GM23338 (cell line): ENCODE measurements around the gene SCGB1D4. TPM values are rescaled to one million over a fixed set of nuclear protein-coding genes. Genes with fewer than 3 reads are reported as not detected.

Experiments used
- ATAC-seq: fragments of 200-7000 bp; cut with Tn5 transposase; 3 replicates; pipeline ENCODE4 v1.9.1; 2020
- DNase-seq: peaks from one replicate; pipeline ENCODE4 v3.0.0-alpha.2; 2015; ENCODE audit warnings: low spot score
- H2AFZ ChIP-seq: fragments of 200-600 bp; sonication (generic); 2 replicates; pipeline ENCODE4 v1.8.0; 2016; ENCODE audit warnings: antibody characterized with exemption, mild to moderate bottlenecking, moderate library complexity
- H3F3A ChIP-seq: fragments of 200-600 bp; sonication (generic); replicated peaks from 2 replicates; pipeline ENCODE4 v1.8.0; 2017; ENCODE audit warnings: antibody characterized with exemption, mixed run types, low read depth
- H3K27ac ChIP-seq: fragments of 200-600 bp; sonication (generic); 2 replicates; pipeline ENCODE4 v1.6.1; 2016; ENCODE audit warnings: low read depth
- H3K27me3 ChIP-seq: fragments of 200-600 bp; sonication (generic); 2 replicates; pipeline ENCODE4 v1.8.0; 2016; ENCODE audit warnings: mild to moderate bottlenecking, mixed run types, moderate library complexity; ENCODE audit not compliant: insufficient read depth
- H3K36me3 ChIP-seq: fragments of 200-600 bp; sonication (generic); 2 replicates; pipeline ENCODE4 v1.8.0; 2016; ENCODE audit warnings: mild to moderate bottlenecking; ENCODE audit not compliant: insufficient read depth
- H3K4me1 ChIP-seq: fragments of 200-600 bp; sonication (generic); 2 replicates; pipeline ENCODE4 v1.8.0; 2016; ENCODE audit warnings: mild to moderate bottlenecking, moderate library complexity; ENCODE audit not compliant: insufficient read depth
- H3K4me2 ChIP-seq: fragments of 200-600 bp; sonication (generic); 2 replicates; pipeline ENCODE4 v1.7.1; 2017; ENCODE audit warnings: mixed run types
- H3K4me3 ChIP-seq: fragments of 200-600 bp; sonication (generic); 2 replicates; pipeline ENCODE4 v1.6.1; 2016; ENCODE audit warnings: mixed run types
- H3K79me2 ChIP-seq: fragments of 200-600 bp; sonication (generic); replicated peaks from 2 replicates; pipeline ENCODE4 v1.8.0; 2017; ENCODE audit warnings: mild to moderate bottlenecking; ENCODE audit not compliant: insufficient read depth
- H3K9me2 ChIP-seq: fragments of 200-600 bp; sonication (generic); 2 replicates; pipeline ENCODE4 v1.8.0; 2017; ENCODE audit not compliant: insufficient read depth
- H4K20me1 ChIP-seq: fragments of 200-600 bp; sonication (generic); replicated peaks from 2 replicates; pipeline ENCODE4 v1.8.0; 2017; ENCODE audit warnings: mild to moderate bottlenecking; ENCODE audit not compliant: insufficient read depth
- H3K27ac Mint-ChIP-seq: 2 replicates; pipeline ENCODE4 v1.8.0; 2020; ENCODE audit warnings: inconsistent platforms, mild to moderate bottlenecking, moderate library complexity, mixed read lengths
- H3K27me3 Mint-ChIP-seq: 3 replicates; pipeline ENCODE4 v1.8.0; 2022; ENCODE audit warnings: low read depth, mild to moderate bottlenecking, moderate library complexity, mixed read lengths, inconsistent platforms; ENCODE audit not compliant: insufficient read depth, poor library complexity
- H3K36me3 Mint-ChIP-seq: 3 replicates; pipeline ENCODE4 v1.8.0; 2021; ENCODE audit warnings: low read depth, mild to moderate bottlenecking, inconsistent platforms, moderate library complexity, mixed read lengths
- H3K4me1 Mint-ChIP-seq: 3 replicates; pipeline ENCODE4 v1.8.0; 2020; ENCODE audit warnings: mild to moderate bottlenecking, inconsistent platforms, mixed read lengths
- H3K4me3 Mint-ChIP-seq: 3 replicates; pipeline ENCODE4 v1.8.0; 2021; ENCODE audit warnings: moderate library complexity, mild to moderate bottlenecking, inconsistent platforms, mixed read lengths
- H3K9me3 Mint-ChIP-seq: 3 replicates; pipeline ENCODE4 v1.8.0; 2020; ENCODE audit warnings: moderate library complexity, mild to moderate bottlenecking, inconsistent platforms, mixed read lengths
- CREB1 ChIP-seq: fragments of 250-450 bp; sonication (Bioruptor Pico); IDR thresholded peaks from 2 replicates; pipeline ENCODE4 v1.5.0; 2020; ENCODE audit warnings: low read depth, mild to moderate bottlenecking, moderate library complexity
- EZH2 ChIP-seq: fragments of 200-600 bp; sonication (generic); IDR thresholded peaks from one replicate; pipeline ENCODE4 v1.8.0; 2017; ENCODE audit warnings: antibody characterized with exemption, mild to moderate bottlenecking, low read depth; ENCODE audit not compliant: unreplicated experiment
- polyA plus RNA-seq: library from polyadenylated mRNA; unstranded; fragments of >200 nt; fragmentation: Nextera tagmentation; extraction: Ambion mirVana; gene quantifications from 2 replicates; pipeline ENCODE4 v1.2.1, GENCODE V29; 2016
- total RNA-seq: library from RNA; depleted of rRNA; stranded (reverse); fragments of >200 nt; shearing (Covaris generic); gene quantifications from 2 replicates; pipeline ENCODE4 v1.2.3, GENCODE V29; 2014
- TF ChIP-seq, protein P1 (sequence below): IDR thresholded peaks from 2 replicates; pipeline ENCODE4 v1.6.1; 2016; ENCODE audit warnings: antibody characterized with exemption
- TF ChIP-seq, protein P2 (sequence below), 2 experiments: fragments of 200-600 bp in 1 of 2; sonication (generic) in 1 of 2; conservative IDR thresholded peaks; 2 replicates each; pipeline versions ENCODE4 v1.5.1 to v1.6.1; 2016 to 2017; ENCODE audit warnings: antibody characterized with exemption in 2 of 2, low read depth in 2 of 2, mild to moderate bottlenecking in 2 of 2, moderate library complexity in 1 of 2
- TF ChIP-seq, protein P3 (sequence below): fragments of 250-450 bp; sonication (Bioruptor Pico); IDR thresholded peaks from 2 replicates; pipeline ENCODE4 v1.5.0; 2020; ENCODE audit warnings: mild to moderate bottlenecking, moderate library complexity

SCGB1D4 gene
- total and polyA plus RNA-seq, 2 experiments from 2014 or later, result not detected

DNA sequence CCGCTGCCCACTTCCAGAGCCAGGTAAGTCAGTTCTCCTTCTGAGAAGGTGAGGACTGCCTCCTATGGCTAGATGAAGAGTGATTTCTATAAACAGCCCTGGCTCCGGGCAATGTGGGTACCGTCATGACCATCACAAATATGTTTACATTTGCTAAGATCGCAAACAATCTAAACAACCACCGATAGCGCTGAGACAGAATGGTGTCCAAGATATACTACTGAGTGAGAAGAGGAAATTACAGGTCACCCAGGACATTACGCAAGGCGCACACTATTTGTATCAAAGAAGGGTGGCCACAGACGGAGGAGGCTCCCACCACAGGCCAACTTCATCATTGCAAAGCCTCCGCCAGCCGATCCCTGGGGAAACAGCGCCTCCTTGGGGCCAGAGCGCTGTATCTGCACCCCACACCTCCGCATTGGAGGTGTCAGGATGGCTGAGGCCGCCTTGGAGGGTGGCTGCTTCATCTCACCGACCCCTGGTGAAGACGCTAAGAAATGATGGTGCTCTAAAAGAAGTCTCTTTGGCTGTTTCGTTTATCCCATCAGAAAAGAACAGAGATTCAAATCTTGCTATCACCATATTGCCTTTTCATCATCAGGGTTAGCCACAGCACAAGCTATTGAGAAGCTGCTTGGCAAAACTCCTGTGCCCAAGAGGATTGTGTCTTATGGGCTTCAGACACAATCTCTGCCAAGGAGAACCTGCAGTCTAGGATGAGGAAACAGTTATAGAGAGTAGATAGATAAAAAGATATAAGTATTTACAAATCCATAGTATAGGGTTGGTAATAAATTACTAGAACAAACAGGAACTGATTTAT lies 26.1 kb upstream of the SCGB1D4 start:
- Mint-ChIP-seq H3K27me3 (no peaks in the 10 kb centered on the region), H3K4me3 (peak overlapping the region; percentile 13; the same call in 1 of the 3 replicates)
- H2AFZ ChIP-seq, result peak overlapping the region; percentile 84; the same call in 1 of the 2 replicates

More for the DNA sequence above, 26.1 kb upstream of the SCGB1D4 start:
- H3K4me3 ChIP-seq, result no peak overlapping the region
- no peaks in the 10 kb centered on the region for H3K9me2 ChIP-seq
- H4K20me1 ChIP-seq, result no peaks in the 10 kb centered on the region
- H3K36me3 ChIP-seq, result no peaks in the 10 kb centered on the region
- no peaks in the 10 kb centered on the region for H3K9me3 Mint-ChIP-seq
- H3K27me3 ChIP-seq, result no peaks in the 10 kb centered on the region
- H3K27ac Mint-ChIP-seq, result no peak overlapping the region
- H3K36me3 Mint-ChIP-seq, result no peaks in the 10 kb centered on the region
- H3F3A ChIP-seq, result no peaks in the 10 kb centered on the region
- ATAC-seq (peak; percentile 99), DNase-seq (peak; percentile 85)
- H3K27ac ChIP-seq, result no peak overlapping the region
- TF ChIP-seq, protein P1, sequence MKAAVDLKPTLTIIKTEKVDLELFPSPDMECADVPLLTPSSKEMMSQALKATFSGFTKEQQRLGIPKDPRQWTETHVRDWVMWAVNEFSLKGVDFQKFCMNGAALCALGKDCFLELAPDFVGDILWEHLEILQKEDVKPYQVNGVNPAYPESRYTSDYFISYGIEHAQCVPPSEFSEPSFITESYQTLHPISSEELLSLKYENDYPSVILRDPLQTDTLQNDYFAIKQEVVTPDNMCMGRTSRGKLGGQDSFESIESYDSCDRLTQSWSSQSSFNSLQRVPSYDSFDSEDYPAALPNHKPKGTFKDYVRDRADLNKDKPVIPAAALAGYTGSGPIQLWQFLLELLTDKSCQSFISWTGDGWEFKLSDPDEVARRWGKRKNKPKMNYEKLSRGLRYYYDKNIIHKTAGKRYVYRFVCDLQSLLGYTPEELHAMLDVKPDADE, result no peak
- TF ChIP-seq, protein P2, sequence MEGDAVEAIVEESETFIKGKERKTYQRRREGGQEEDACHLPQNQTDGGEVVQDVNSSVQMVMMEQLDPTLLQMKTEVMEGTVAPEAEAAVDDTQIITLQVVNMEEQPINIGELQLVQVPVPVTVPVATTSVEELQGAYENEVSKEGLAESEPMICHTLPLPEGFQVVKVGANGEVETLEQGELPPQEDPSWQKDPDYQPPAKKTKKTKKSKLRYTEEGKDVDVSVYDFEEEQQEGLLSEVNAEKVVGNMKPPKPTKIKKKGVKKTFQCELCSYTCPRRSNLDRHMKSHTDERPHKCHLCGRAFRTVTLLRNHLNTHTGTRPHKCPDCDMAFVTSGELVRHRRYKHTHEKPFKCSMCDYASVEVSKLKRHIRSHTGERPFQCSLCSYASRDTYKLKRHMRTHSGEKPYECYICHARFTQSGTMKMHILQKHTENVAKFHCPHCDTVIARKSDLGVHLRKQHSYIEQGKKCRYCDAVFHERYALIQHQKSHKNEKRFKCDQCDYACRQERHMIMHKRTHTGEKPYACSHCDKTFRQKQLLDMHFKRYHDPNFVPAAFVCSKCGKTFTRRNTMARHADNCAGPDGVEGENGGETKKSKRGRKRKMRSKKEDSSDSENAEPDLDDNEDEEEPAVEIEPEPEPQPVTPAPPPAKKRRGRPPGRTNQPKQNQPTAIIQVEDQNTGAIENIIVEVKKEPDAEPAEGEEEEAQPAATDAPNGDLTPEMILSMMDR (conservative IDR thresholded peaks at IDR 0.05; ENCODE audit: low read depth in 2 of 2), result peak; percentile 93 to 99
- TF ChIP-seq, protein P3, sequence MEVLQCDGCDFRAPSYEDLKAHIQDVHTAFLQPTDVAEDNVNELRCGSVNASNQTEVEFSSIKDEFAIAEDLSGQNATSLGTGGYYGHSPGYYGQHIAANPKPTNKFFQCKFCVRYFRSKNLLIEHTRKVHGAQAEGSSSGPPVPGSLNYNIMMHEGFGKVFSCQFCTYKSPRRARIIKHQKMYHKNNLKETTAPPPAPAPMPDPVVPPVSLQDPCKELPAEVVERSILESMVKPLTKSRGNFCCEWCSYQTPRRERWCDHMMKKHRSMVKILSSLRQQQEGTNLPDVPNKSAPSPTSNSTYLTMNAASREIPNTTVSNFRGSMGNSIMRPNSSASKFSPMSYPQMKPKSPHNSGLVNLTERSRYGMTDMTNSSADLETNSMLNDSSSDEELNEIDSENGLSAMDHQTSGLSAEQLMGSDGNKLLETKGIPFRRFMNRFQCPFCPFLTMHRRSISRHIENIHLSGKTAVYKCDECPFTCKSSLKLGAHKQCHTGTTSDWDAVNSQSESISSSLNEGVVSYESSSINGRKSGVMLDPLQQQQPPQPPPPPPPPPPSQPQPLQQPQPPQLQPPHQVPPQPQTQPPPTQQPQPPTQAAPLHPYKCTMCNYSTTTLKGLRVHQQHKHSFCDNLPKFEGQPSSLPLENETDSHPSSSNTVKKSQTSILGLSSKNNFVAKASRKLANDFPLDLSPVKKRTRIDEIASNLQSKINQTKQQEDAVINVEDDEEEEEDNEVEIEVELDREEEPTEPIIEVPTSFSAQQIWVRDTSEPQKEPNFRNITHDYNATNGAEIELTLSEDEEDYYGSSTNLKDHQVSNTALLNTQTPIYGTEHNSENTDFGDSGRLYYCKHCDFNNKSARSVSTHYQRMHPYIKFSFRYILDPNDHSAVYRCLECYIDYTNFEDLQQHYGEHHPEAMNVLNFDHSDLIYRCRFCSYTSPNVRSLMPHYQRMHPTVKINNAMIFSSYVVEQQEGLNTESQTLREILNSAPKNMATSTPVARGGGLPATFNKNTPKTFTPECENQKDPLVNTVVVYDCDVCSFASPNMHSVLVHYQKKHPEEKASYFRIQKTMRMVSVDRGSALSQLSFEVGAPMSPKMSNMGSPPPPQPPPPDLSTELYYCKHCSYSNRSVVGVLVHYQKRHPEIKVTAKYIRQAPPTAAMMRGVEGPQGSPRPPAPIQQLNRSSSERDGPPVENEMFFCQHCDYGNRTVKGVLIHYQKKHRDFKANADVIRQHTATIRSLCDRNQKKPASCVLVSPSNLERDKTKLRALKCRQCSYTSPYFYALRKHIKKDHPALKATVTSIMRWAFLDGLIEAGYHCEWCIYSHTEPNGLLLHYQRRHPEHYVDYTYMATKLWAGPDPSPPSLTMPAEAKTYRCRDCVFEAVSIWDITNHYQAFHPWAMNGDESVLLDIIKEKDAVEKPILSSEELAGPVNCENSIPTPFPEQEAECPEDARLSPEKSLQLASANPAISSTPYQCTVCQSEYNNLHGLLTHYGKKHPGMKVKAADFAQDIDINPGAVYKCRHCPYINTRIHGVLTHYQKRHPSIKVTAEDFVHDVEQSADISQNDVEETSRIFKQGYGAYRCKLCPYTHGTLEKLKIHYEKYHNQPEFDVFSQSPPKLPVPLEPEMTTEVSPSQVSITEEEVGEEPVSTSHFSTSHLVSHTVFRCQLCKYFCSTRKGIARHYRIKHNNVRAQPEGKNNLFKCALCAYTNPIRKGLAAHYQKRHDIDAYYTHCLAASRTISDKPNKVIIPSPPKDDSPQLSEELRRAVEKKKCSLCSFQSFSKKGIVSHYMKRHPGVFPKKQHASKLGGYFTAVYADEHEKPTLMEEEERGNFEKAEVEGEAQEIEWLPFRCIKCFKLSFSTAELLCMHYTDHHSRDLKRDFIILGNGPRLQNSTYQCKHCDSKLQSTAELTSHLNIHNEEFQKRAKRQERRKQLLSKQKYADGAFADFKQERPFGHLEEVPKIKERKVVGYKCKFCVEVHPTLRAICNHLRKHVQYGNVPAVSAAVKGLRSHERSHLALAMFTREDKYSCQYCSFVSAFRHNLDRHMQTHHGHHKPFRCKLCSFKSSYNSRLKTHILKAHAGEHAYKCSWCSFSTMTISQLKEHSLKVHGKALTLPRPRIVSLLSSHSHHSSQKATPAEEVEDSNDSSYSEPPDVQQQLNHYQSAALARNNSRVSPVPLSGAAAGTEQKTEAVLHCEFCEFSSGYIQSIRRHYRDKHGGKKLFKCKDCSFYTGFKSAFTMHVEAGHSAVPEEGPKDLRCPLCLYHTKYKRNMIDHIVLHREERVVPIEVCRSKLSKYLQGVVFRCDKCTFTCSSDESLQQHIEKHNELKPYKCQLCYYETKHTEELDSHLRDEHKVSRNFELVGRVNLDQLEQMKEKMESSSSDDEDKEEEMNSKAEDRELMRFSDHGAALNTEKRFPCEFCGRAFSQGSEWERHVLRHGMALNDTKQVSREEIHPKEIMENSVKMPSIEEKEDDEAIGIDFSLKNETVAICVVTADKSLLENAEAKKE (CRISPR knock-in tag), result no peak
- peak; percentile 54 for TF ChIP-seq CREB1 (CRISPR knock-in tag)
- TF ChIP-seq EZH2, result no peak
- no peaks in the 10 kb centered on the region for H3K79me2 ChIP-seq
- peaks cover 10% of the 10 kb centered on the region for H3K4me1 Mint-ChIP-seq
- H3K4me2 ChIP-seq, result no peak overlapping the region
- peaks cover 4% of the 10 kb centered on the region for H3K4me1 ChIP-seq
